ENCODE results near the gene PAX2.

DNA sequence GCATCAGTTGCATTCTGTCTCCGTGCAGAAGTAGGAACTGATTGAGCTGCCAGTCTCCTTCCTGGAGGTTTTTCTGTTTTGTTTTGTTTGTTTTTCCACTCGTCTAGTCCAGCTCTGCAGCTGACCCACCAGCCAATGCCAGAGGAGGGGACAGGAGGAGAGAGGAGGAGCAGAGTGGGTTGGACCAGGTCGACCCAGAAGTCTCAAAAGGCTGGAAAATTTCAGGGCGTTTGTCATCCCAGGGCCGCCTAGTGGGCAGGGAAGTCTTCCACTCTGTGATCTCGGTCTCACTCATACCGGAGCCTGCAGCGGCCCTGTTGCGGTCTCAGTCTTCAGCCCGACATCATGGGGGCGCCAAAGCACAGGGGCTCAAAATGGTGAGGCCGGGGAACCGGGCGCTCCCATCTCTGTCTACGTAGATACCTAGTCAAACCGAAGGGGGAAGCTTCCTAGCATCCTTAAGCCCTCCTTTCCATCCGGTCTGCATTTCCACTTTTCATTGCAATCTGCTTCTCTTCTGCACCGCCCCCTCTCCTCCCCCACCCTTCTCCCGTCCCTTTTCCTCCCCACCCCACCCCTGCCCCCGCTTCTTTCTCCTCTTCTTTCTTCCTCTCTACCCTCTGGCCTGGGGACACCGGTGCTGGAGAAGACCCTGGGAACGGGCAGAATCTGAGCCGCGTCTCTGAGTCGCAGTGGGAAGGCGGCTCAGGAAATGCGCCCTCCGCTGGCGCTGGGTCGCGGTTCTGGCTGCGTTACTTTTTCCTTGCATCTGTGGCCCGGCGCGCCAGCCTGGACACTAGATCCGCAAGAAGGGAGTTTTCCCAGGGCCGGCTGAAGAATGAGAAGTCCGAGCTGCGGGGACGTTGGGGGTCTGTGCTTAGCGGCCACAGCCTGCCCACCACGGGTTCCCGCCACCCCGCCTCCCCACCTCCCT, 16.2 kb upstream of the PAX2 start:
- no peak for TF ChIP-seq TCF12 (IDR thresholded peaks at IDR 0.05; ENCODE audit: low read depth, low read length)
- no peak for TF ChIP-seq RXRA (IDR thresholded peaks at IDR 0.05; ENCODE audit: insufficient read depth, low read depth, low read length)
- TF ChIP-seq, protein P1, sequence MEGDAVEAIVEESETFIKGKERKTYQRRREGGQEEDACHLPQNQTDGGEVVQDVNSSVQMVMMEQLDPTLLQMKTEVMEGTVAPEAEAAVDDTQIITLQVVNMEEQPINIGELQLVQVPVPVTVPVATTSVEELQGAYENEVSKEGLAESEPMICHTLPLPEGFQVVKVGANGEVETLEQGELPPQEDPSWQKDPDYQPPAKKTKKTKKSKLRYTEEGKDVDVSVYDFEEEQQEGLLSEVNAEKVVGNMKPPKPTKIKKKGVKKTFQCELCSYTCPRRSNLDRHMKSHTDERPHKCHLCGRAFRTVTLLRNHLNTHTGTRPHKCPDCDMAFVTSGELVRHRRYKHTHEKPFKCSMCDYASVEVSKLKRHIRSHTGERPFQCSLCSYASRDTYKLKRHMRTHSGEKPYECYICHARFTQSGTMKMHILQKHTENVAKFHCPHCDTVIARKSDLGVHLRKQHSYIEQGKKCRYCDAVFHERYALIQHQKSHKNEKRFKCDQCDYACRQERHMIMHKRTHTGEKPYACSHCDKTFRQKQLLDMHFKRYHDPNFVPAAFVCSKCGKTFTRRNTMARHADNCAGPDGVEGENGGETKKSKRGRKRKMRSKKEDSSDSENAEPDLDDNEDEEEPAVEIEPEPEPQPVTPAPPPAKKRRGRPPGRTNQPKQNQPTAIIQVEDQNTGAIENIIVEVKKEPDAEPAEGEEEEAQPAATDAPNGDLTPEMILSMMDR (IDR thresholded peaks at IDR 0.05; ENCODE audit: control extremely low read depth in 1 of 3, insufficient read depth in 1 of 3, low read depth in 1 of 3, low read length in 3 of 3), result peak; percentile 58 to 72 (median 69)
- TF ChIP-seq, protein P2, sequence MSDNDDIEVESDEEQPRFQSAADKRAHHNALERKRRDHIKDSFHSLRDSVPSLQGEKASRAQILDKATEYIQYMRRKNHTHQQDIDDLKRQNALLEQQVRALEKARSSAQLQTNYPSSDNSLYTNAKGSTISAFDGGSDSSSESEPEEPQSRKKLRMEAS (IDR thresholded peaks at IDR 0.05), result no peak; the same call in 1 of the 2 replicates
- TF ChIP-seq KDM5A (IDR thresholded peaks at IDR 0.05; ENCODE audit: low read length), result no peak

All from H1 (cell line).